ENCODE results near the gene TCF4.

Gene TCF4

GRCh38 chr18:55252901-55253300 is 335.1 kb downstream of the TCF4 start:
- Histone ChIP-seq H3K36me3 (replicated peaks; ENCODE audit: insufficient read depth, low read length) (peaks cover 11% of the 10 kb centered on the region; the same call in 1 of the 2 replicates), H3K79me2 (ENCODE audit: low read length) (peaks cover 46% of the 10 kb centered on the region), H3K4me3 (ENCODE audit: low read length) (peak overlapping the region; percentile 48), H3K9me3 (replicated peaks; ENCODE audit: insufficient read depth, low read length) (no peaks in the 10 kb centered on the region), H2AFZ (ENCODE audit: low read length) (no peak overlapping the region), H3F3A (ENCODE audit: insufficient read depth, low read length) (peaks cover 16% of the 10 kb centered on the region), H4K20me1 (ENCODE audit: insufficient read depth, low read length) (no peaks in the 10 kb centered on the region), H3K27me3 (replicated peaks; ENCODE audit: insufficient read depth, low read length) (no peaks in the 10 kb centered on the region), H3K9me2 (replicated peaks; ENCODE audit: insufficient read depth, low read length) (no peaks in the 10 kb centered on the region), H3K27ac (ENCODE audit: low read length) (peak overlapping the region; percentile 82), H3K4me1 (ENCODE audit: low read length) (peaks cover 22% of the 10 kb centered on the region), H3K9ac (ENCODE audit: low read length) (peak overlapping the region; percentile 47), H3K4me2 (ENCODE audit: low read depth, low read length) (peak overlapping the region; percentile 73)
- TF ChIP-seq EZH2 (optimal IDR thresholded peaks at IDR 0.05; ENCODE audit: low read depth, low read length) (no peak), CTCF (IDR thresholded peaks at IDR 0.05; ENCODE audit: low read length) (no peak), EZH2phosphoT487 (IDR thresholded peaks at IDR 0.05; ENCODE audit: low read length) (no peak)
- DNase-seq: peak; percentile 74

GRCh38 chr18:55252053-55252675 is 335.8 kb downstream of the TCF4 start:
- no peak for DNase-seq
- Histone ChIP-seq H3K36me3 (replicated peaks; ENCODE audit: insufficient read depth, low read length) (peaks cover 11% of the 10 kb centered on the region; the same call in 1 of the 2 replicates), H3K4me3 (ENCODE audit: low read length) (no peak overlapping the region; the same call in 1 of the 2 replicates), H3F3A (ENCODE audit: insufficient read depth, low read length) (peaks cover 16% of the 10 kb centered on the region), H3K4me1 (ENCODE audit: low read length) (peaks cover 25% of the 10 kb centered on the region), H3K9ac (ENCODE audit: low read length) (peak overlapping the region; percentile 13; the same call in 1 of the 2 replicates), H3K27me3 (replicated peaks; ENCODE audit: insufficient read depth, low read length) (no peaks in the 10 kb centered on the region), H3K9me2 (replicated peaks; ENCODE audit: insufficient read depth, low read length) (no peaks in the 10 kb centered on the region), H3K27ac (ENCODE audit: low read length) (peak overlapping the region; percentile 82), H3K9me3 (replicated peaks; ENCODE audit: insufficient read depth, low read length) (no peaks in the 10 kb centered on the region), H3K79me2 (ENCODE audit: low read length) (peaks cover 48% of the 10 kb centered on the region), H4K20me1 (ENCODE audit: insufficient read depth, low read length) (no peaks in the 10 kb centered on the region), H2AFZ (ENCODE audit: low read length) (no peak overlapping the region), H3K4me2 (ENCODE audit: low read depth, low read length) (peak overlapping the region; percentile 73; the same call in 1 of the 2 replicates)
- TF ChIP-seq EZH2 (optimal IDR thresholded peaks at IDR 0.05; ENCODE audit: low read depth, low read length) (no peak), CTCF (IDR thresholded peaks at IDR 0.05; ENCODE audit: low read length) (no peak), EZH2phosphoT487 (IDR thresholded peaks at IDR 0.05; ENCODE audit: low read length) (no peak)

- Histone ChIP-seq H3K4me3 (ENCODE audit: low read length) (no peak overlapping the region), H3K9ac (ENCODE audit: low read length) (no peak overlapping the region), H4K20me1 (ENCODE audit: insufficient read depth, low read length) (no peaks in the 10 kb centered on the region), H3K9me2 (replicated peaks; ENCODE audit: insufficient read depth, low read length) (no peaks in the 10 kb centered on the region), H3K4me1 (ENCODE audit: low read length) (peaks cover 27% of the 10 kb centered on the region), H3K27ac (ENCODE audit: low read length) (no peak overlapping the region), H3K79me2 (ENCODE audit: low read length) (peaks cover 54% of the 10 kb centered on the region), H2AFZ (ENCODE audit: low read length) (no peak overlapping the region), H3K9me3 (replicated peaks; ENCODE audit: insufficient read depth, low read length) (no peaks in the 10 kb centered on the region), H3F3A (ENCODE audit: insufficient read depth, low read length) (peaks cover 16% of the 10 kb centered on the region), H3K36me3 (replicated peaks; ENCODE audit: insufficient read depth, low read length) (peaks cover 13% of the 10 kb centered on the region; the same call in 1 of the 2 replicates), H3K27me3 (replicated peaks; ENCODE audit: insufficient read depth, low read length) (no peaks in the 10 kb centered on the region), H3K4me2 (ENCODE audit: low read depth, low read length) (no peak overlapping the region)
- no peak for TF ChIP-seq EZH2phosphoT487 (IDR thresholded peaks at IDR 0.05; ENCODE audit: low read length)
- TF ChIP-seq EZH2 (optimal IDR thresholded peaks at IDR 0.05; ENCODE audit: low read depth, low read length): no peak
- TF ChIP-seq CTCF (IDR thresholded peaks at IDR 0.05; ENCODE audit: low read length): no peak
- DNase-seq: no peak
Observed at GRCh38 chr18:55251254-55251971, 336.6 kb downstream of the TCF4 start.
